ENCODE measurements around the gene ZNF688. TPM values are rescaled to one million over a fixed set of nuclear protein-coding genes. Genes with fewer than 3 reads are reported as not detected.
"Not testable (repeated sequence)": the region's sequence is repeated elsewhere in the genome, so short reads cannot be mapped to it uniquely, and the experiment has no call there.

ZNF688 gene
- total RNA-seq, 2 experiments from 2014 or later: 13.3 to 13.8 TPM

GRCh38 chr16:30603945-30604315 lies 32.4 kb upstream of the ZNF688 start:
- DNase-seq: no peak
- Mint-ChIP-seq H3K4me3 (no peak overlapping the region), H3K9me3 (no peaks in the 10 kb centered on the region), H3K27ac (no peak overlapping the region), H3K4me1 (peaks cover 17% of the 10 kb centered on the region), H3K36me3 (ENCODE audit: low read depth) (peaks cover 33% of the 10 kb centered on the region), H3K27me3 (no peaks in the 10 kb centered on the region)
- ChIA-PET CTCF (interaction anchor here (1.2 to 2.0 kb wide), 3 partner anchors 16 to 68 kb away, joined by 3 to 7 read pairs (median 6); partner anchors contain the start of gene ZNF785), POLR2A (no interaction called here)

GRCh38 chr16:30602616-30603277 lies 31.2 kb upstream of the ZNF688 start:
- POLR2A ChIA-PET: no interaction called here

DNA sequence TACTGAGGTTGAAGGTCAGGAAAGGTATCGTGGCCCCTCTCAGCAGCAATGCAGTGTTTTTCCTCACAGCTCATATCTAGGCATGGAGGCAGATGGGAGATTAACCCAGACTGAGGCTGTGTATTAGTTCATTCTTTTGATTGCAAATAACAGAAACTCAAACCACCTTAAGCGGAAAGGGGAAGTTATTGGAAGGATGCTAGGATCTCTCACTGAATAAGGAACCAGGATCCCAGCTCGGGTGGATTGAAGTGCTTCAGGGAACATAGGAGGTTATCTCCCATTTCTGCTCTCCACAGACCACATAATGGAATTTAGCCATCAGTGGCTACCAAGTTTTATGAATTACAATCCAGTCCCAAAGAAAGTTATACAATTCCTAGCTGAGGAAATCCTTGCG lies 30.5 kb upstream of the ZNF688 start:
- CTCF ChIA-PET: interaction anchor here (0.8 to 2.0 kb wide), 5 partner anchors 13 to 44 kb away, joined by 3 to 8 read pairs (median 4); partner anchors contain the start of gene ZNF764
- H3K9me3 Mint-ChIP-seq: no peaks in the 10 kb centered on the region

More at GRCh38 chr16:30602616-30603277, 31.2 kb upstream of the ZNF688 start:
- Mint-ChIP-seq H3K9me3 (no peaks in the 10 kb centered on the region), H3K4me3 (no peak overlapping the region), H3K27me3 (no peaks in the 10 kb centered on the region), H3K27ac (no peak overlapping the region), H3K4me1 (peaks cover 15% of the 10 kb centered on the region), H3K36me3 (ENCODE audit: low read depth) (peaks cover 33% of the 10 kb centered on the region)
- DNase-seq: no peak
- CTCF ChIA-PET: interaction anchor here (0.6 to 2.0 kb wide), 8 partner anchors 13 to 511 kb away, joined by 3 to 8 read pairs (median 4); partner anchors contain the start of gene ZNF764

GRCh38 chr16:30600929-30601328 lies 29.4 kb upstream of the ZNF688 start:
- POLR2A ChIA-PET: no interaction called here
- Mint-ChIP-seq H3K36me3 (ENCODE audit: low read depth) (peaks cover 23% of the 10 kb centered on the region), H3K9me3 (no peaks in the 10 kb centered on the region), H3K4me3 (no peak overlapping the region), H3K4me1 (peaks cover 11% of the 10 kb centered on the region), H3K27me3 (no peaks in the 10 kb centered on the region), H3K27ac (no peak overlapping the region)
- CTCF ChIA-PET: interaction anchor here (0.6 to 4.3 kb wide), 3 partner anchors 14 to 35 kb away, joined by 4 to 27 read pairs (median 4); no protein-coding TSS in a partner anchor
- DNase-seq: no peak

More for the DNA sequence above, 30.5 kb upstream of the ZNF688 start:
- DNase-seq: no peak
- H3K36me3 Mint-ChIP-seq (ENCODE audit: low read depth): peaks cover 28% of the 10 kb centered on the region
- no peaks in the 10 kb centered on the region for H3K27me3 Mint-ChIP-seq
- POLR2A ChIA-PET: no interaction called here
- no peak overlapping the region for H3K4me3 Mint-ChIP-seq
- peaks cover 13% of the 10 kb centered on the region for H3K4me1 Mint-ChIP-seq
- no peak overlapping the region for H3K27ac Mint-ChIP-seq

DNA sequence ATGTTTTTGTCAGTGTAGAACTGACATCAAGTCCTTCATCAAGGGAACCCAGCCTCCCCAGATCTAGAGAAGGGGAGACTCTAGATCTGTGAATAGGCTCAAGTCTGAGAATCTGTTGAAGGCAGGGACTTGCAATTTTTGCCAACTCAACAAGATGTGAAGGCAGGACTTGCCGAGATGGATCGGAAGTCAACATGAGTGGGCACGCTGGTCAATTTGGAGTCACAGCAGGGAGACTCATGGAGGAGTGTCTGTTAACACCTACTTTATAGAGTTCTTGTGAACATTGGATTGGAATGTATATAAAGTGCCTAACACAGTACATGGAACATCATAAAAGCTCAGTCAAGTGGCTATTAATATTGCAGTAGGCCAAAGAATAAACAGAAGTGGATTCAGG lies 28.7 kb upstream of the ZNF688 start:
- POLR2A ChIA-PET: no interaction called here
- DNase-seq: no peak
- H3K9me3 Mint-ChIP-seq: no peaks in the 10 kb centered on the region
- H3K27ac Mint-ChIP-seq: no peak overlapping the region
- H3K4me3 Mint-ChIP-seq: no peak overlapping the region
- H3K27me3 Mint-ChIP-seq: no peaks in the 10 kb centered on the region
- peaks cover 11% of the 10 kb centered on the region for H3K4me1 Mint-ChIP-seq
- H3K36me3 Mint-ChIP-seq (ENCODE audit: low read depth): peaks cover 20% of the 10 kb centered on the region
- CTCF ChIA-PET: interaction anchor here (0.6 to 4.3 kb wide), 3 partner anchors 15 to 170 kb away, joined by 3 to 27 read pairs (median 3); partner anchors contain the start of gene DCTPP1

DNA sequence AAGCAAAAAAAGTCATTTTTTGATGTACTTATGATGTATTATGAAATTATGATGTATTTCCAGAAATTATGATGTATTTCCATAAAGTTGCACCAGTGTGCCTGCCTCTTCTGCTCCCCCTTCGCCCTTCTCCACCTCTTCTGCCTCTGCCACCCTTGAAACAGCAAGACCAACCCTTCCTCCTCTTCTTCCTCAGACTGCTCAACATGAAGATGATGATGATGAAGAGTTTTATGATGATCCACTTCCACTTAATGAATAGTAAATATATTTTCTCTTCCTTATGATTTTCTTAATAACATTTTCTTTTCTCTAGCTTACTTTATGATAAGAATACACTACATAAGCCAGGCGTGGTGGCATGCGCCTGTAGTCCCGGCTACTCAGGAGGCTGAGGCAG lies 21.4 kb upstream of the ZNF688 start:
- no peaks in the 10 kb centered on the region for H3K27me3 Mint-ChIP-seq
- DNase-seq: no peak
- no peak overlapping the region for H3K27ac Mint-ChIP-seq
- H3K4me3 Mint-ChIP-seq: no peak overlapping the region
- ChIA-PET CTCF (interaction anchor here (0.7 to 0.9 kb wide), 4 partner anchors 33 to 428 kb away, joined by 3 to 4 read pairs (median 3); no protein-coding TSS in a partner anchor), POLR2A (interaction anchor here (0.7 kb wide), 1 partner anchor 18 kb away, joined by 3 read pairs; no protein-coding TSS in a partner anchor)
- peaks cover 4% of the 10 kb centered on the region for H3K4me1 Mint-ChIP-seq
- H3K36me3 Mint-ChIP-seq (ENCODE audit: low read depth): peaks cover 4% of the 10 kb centered on the region
- no peaks in the 10 kb centered on the region for H3K9me3 Mint-ChIP-seq

DNA sequence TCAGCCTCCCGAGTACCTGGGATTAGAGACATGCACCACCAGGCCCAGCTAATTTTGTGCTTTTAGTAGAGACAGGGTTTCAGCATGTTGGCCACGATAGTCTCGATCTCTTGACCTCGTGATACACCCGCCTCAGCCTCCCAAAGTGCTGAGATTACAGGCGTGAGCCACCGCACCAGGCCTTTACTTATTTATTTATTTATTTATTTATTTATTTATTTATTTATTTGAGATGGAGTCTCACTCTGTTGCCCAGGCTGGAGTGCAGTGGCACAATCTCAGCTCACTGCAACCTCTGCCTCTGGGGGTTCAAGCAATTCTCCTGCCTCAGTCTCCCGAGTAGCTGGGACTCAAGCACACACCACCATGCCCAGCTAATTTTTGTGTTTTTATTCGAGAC lies 19.4 kb upstream of the ZNF688 start:
- H3K4me1 Mint-ChIP-seq: peaks cover 12% of the 10 kb centered on the region
- CTCF ChIA-PET: interaction anchor here (1.4 kb wide), 1 partner anchor 19 kb away, joined by 5 read pairs; the partner anchor contains the start of gene ZNF688
- H3K36me3 Mint-ChIP-seq (ENCODE audit: low read depth): peaks cover 17% of the 10 kb centered on the region
- POLR2A ChIA-PET, H3K4me3 Mint-ChIP-seq, H3K9me3 Mint-ChIP-seq, DNase-seq, H3K27me3 Mint-ChIP-seq, H3K27ac Mint-ChIP-seq: not testable (repeated sequence)

- POLR2A ChIA-PET, DNase-seq, CTCF ChIA-PET, H3K9me3 Mint-ChIP-seq, H3K4me3 Mint-ChIP-seq, H3K27me3 Mint-ChIP-seq, H3K27ac Mint-ChIP-seq: not testable (repeated sequence)
- H3K4me1 Mint-ChIP-seq: peaks cover 19% of the 10 kb centered on the region
- H3K36me3 Mint-ChIP-seq (ENCODE audit: low read depth): peaks cover 17% of the 10 kb centered on the region
Observed at GRCh38 chr16:30589582-30589981, 18.1 kb upstream of the ZNF688 start.

- POLR2A ChIA-PET: no interaction called here
Observed at GRCh38 chr16:30588651-30589050, 17.1 kb upstream of the ZNF688 start.

GRCh38 chr16:30585400-30586191 lies 14.1 kb upstream of the ZNF688 start, which contains the start of gene ZNF785:
ZNF785 (minus strand) TSS chr16:30585697; CDS start chr16:30585611, 86 bp downstream.
- ChIA-PET POLR2A (interaction anchor here (0.6 to 1.0 kb wide), 2 partner anchors 13 to 17 kb away, joined by 3 to 5 read pairs; partner anchors contain the start of gene ZNF688), CTCF (interaction anchor here (0.7 to 3.3 kb wide), 9 partner anchors 8 to 156 kb away, joined by 3 to 16 read pairs (median 3); partner anchors contain the start of genes DCTPP1, ZNF688 and ZNF747)
- Mint-ChIP-seq H3K36me3 (ENCODE audit: low read depth) (peaks cover 29% of the 10 kb centered on the region), H3K27ac (peak within 1 kb of the TSS; percentile 91), H3K27me3 (no peaks in the 10 kb centered on the region), H3K4me1 (peaks cover 37% of the 10 kb centered on the region), H3K9me3 (no peaks in the 10 kb centered on the region), H3K4me3 (peak within 1 kb of the TSS; percentile 87)
- DNase-seq: peak; percentile 98

More at GRCh38 chr16:30588651-30589050, 17.1 kb upstream of the ZNF688 start:
- no peaks in the 10 kb centered on the region for H3K27me3 Mint-ChIP-seq
- no peak overlapping the region for H3K4me3 Mint-ChIP-seq
- CTCF ChIA-PET: interaction anchor here (0.6 to 0.7 kb wide), 2 partner anchors 10 to 146 kb away, joined by 4 read pairs; no protein-coding TSS in a partner anchor
- H3K36me3 Mint-ChIP-seq (ENCODE audit: low read depth): peaks cover 17% of the 10 kb centered on the region
- no peak for DNase-seq
- H3K4me1 Mint-ChIP-seq: peaks cover 24% of the 10 kb centered on the region
- no peak overlapping the region for H3K27ac Mint-ChIP-seq
- no peaks in the 10 kb centered on the region for H3K9me3 Mint-ChIP-seq

DNA sequence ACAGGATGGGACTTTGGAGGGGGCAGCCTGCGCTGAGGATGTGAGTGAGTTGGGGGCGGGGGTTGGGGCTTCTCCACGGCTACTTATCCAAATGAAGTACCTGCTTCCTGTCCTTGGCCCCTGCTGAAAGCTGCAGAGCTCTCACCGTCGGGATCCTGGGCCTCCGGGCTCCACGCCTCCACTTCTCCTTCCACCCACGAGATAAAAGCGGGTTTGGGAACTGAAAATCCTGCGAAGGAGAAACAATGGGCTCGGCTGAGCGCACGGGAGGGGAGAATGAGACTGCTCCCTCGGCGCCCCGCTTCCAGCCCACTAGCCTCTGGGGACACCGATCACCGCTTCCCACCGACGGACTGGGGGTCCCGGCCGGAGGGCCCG lies 13.5 kb upstream of the ZNF688 start:
- H3K27ac Mint-ChIP-seq: peak overlapping the region; percentile 91
- H3K4me3 Mint-ChIP-seq: peak overlapping the region; percentile 87
- peaks cover 29% of the 10 kb centered on the region for H3K36me3 Mint-ChIP-seq (ENCODE audit: low read depth)
- peaks cover 37% of the 10 kb centered on the region for H3K4me1 Mint-ChIP-seq
- POLR2A ChIA-PET: interaction anchor here (1.0 kb wide), 1 partner anchor 13 kb away, joined by 5 read pairs; the partner anchor contains the start of gene ZNF688
- no peaks in the 10 kb centered on the region for H3K27me3 Mint-ChIP-seq
- H3K9me3 Mint-ChIP-seq: no peaks in the 10 kb centered on the region
- DNase-seq: peak; percentile 24
- CTCF ChIA-PET: interaction anchor here (0.7 to 3.3 kb wide), 5 partner anchors 9 to 50 kb away, joined by 3 to 16 read pairs (median 6); partner anchors contain the start of genes ZNF688 and ZNF747

DNA sequence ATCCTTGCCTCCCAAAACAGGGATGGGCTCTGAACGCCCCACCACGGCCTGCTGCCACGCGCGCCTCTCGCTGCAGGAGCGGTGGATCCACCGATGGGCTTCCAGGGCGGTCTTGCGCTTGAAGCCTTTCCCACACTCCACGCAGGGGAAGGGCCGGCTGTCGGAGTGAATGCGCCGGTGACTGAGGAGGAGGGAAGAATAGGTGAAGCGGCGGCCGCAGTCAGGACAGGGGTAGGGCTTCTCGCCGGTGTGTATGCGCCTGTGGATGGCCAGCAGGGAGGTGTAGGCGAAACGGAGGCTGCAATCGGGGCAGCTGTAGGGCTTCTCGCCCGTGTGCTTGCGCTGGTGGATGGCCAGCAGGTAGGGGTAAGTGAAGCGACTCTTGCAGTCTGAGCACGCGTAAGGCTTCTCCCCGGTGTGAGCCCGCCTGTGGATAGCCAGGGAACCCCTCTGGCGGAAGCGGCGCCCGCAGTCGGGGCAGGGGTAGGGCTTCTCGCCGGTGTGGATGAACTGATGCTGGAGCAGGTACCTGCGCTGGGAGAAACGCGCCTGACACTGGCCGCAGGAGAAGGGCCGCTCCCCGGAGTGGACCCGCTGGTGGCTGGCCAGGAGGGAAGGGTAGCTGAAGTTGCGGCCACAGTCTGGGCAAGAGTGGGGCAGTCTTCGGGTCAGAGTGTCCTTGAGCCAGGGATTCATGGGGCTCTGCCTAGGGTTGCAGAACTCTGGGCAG lies 11.3 kb upstream of the ZNF688 start:
- H3K27ac Mint-ChIP-seq: no peak overlapping the region
- peaks cover 34% of the 10 kb centered on the region for H3K4me1 Mint-ChIP-seq
- CTCF ChIA-PET: interaction anchor here (0.8 to 2.0 kb wide), 4 partner anchors 17 to 153 kb away, joined by 3 to 6 read pairs (median 4); partner anchors contain the start of genes DCTPP1 and ZNF747
- H3K4me3 Mint-ChIP-seq: no peak overlapping the region
- POLR2A ChIA-PET: no interaction called here
- no peak for DNase-seq
- H3K27me3 Mint-ChIP-seq: no peaks in the 10 kb centered on the region
- no peaks in the 10 kb centered on the region for H3K9me3 Mint-ChIP-seq
- H3K36me3 Mint-ChIP-seq (ENCODE audit: low read depth): peaks cover 30% of the 10 kb centered on the region
